Esophagus squamous epithelium (tissue), 5 donors: ENCODE results near the gene KRT84. TPM values are rescaled to one million over a fixed set of nuclear protein-coding genes. Genes with fewer than 3 reads are reported as not detected.

ENCODE experiments used
- DNase-seq: peaks from one replicate; lab custom pipeline; 2025; lab: John Stamatoyannopoulos, UW
- H3K27ac ChIP-seq, 4 donors: fragments of 200-600 bp; sonication (generic); one replicate each; pipeline ENCODE4 v1.5.1; 2016 to 2019; ENCODE audit warnings: mild to moderate bottlenecking in 1 of 4
- H3K27me3 ChIP-seq, 4 donors: fragments of 200-600 bp; sonication (generic); 1 replicate in 3 of 4; 2 replicates in 1 of 4; pipeline versions ENCODE4 v1.5.1 to v1.6.0; 2017 to 2021; ENCODE audit warnings: antibody characterized with exemption in 1 of 4
- H3K36me3 ChIP-seq, 3 donors: fragments of 200-600 bp; sonication (generic); one replicate each; pipeline ENCODE4 v1.5.1; 2016 to 2019
- H3K4me1 ChIP-seq, 3 donors: fragments of 200-600 bp; sonication (generic); one replicate each; pipeline ENCODE4 v1.5.1; 2017 to 2019
- H3K4me3 ChIP-seq, 4 donors: fragments of 200-600 bp; sonication (generic); 1 replicate in 3 of 4; 2 replicates in 1 of 4; pipeline ENCODE4 v1.5.1; 2016 to 2019; ENCODE audit warnings: mild to moderate bottlenecking in 2 of 4, moderate library complexity in 1 of 4
- H3K9me3 ChIP-seq, 3 donors: fragments of 200-600 bp; sonication (generic); one replicate each; pipeline ENCODE4 v1.5.1; 2016 to 2019
- CTCF ChIP-seq, 6 experiments: fragments of 450-650 bp in 4 of 6; fragments of 200-600 bp in 2 of 6; sonication (generic) in 2 of 6; IDR thresholded peaks; one replicate each; pipeline ENCODE4 v1.5.1; 2016 to 2019; ENCODE audit warnings: antibody characterized with exemption in 6 of 6, mild to moderate bottlenecking in 4 of 6, moderate library complexity in 4 of 6
- POLR2A ChIP-seq, 4 donors: fragments of 450-650 bp; IDR thresholded peaks; one replicate each; pipeline ENCODE4 v1.6.1; 2017; ENCODE audit warnings: antibody characterized with exemption in 4 of 4, mild to moderate bottlenecking in 4 of 4, moderate library complexity in 3 of 4
- WGBS, 2 donors: methylation state at CpG; one replicate each; pipeline ENCODE4 v1.1.5; 2018; 5-methylcytosine and 5-hydroxymethylcytosine counted together
- intact Hi-C: fragments of 100-400 bp; cut with DNase I; formaldehyde crosslinking; loops from one replicate; pipeline ENCODE4 v1.15.0; 2022
- total RNA-seq, 4 donors: library from RNA; depleted of rRNA; stranded (reverse); fragments of >200 nt; gene quantifications; one replicate each; pipeline ENCODE4 v1.1.0, GENCODE V29; 2016
- donor health status: DM: yes; HTN: yes; CAD: no.

KRT84 gene
- total RNA-seq, 4 donors from 2014 or later: 0.30 TPM; not detected in 3

GRCh38 chr12:52353766-52354165 lies 31.7 kb downstream of the KRT84 start:
- 72 to 81% methylated on average over 3 of the region's 3 CpGs for WGBS, 2 donors

GRCh38 chr12:52352951-52353350 lies 32.5 kb downstream of the KRT84 start:
- no peak for DNase-seq
- WGBS, 2 donors: 85 to 92% methylated on average over 2 of the region's 2 CpGs
- intact Hi-C loops: no loop called here
- peaks cover 0 to 15% (median 0%) of the 10 kb centered on the region in 3 donors for H3K4me1 ChIP-seq
- no peaks in the 10 kb centered on the region for H3K9me3 ChIP-seq
- peaks cover 0 to 80% (median 0%) of the 10 kb centered on the region in 4 donors for H3K27me3 ChIP-seq
- no peaks in the 10 kb centered on the region for H3K36me3 ChIP-seq
- H3K4me3 ChIP-seq: no peak overlapping the region
- H3K27ac ChIP-seq: no peak overlapping the region
- TF ChIP-seq POLR2A (IDR thresholded peaks at IDR 0.05): no peak
- TF ChIP-seq CTCF (IDR thresholded peaks at IDR 0.05): no peak

More at GRCh38 chr12:52353766-52354165, 31.7 kb downstream of the KRT84 start:
- DNase-seq: no peak
- intact Hi-C loops: no loop called here
- TF ChIP-seq CTCF (IDR thresholded peaks at IDR 0.05) (no peak), POLR2A (IDR thresholded peaks at IDR 0.05) (no peak)
- H3K36me3 ChIP-seq: no peaks in the 10 kb centered on the region
- H3K27ac ChIP-seq: no peak overlapping the region
- H3K4me1 ChIP-seq: peaks cover 0 to 15% (median 0%) of the 10 kb centered on the region in 3 donors
- no peaks in the 10 kb centered on the region for H3K9me3 ChIP-seq
- H3K4me3 ChIP-seq: no peak overlapping the region
- H3K27me3 ChIP-seq: peaks cover 0 to 82% (median 0%) of the 10 kb centered on the region in 4 donors

DNA sequence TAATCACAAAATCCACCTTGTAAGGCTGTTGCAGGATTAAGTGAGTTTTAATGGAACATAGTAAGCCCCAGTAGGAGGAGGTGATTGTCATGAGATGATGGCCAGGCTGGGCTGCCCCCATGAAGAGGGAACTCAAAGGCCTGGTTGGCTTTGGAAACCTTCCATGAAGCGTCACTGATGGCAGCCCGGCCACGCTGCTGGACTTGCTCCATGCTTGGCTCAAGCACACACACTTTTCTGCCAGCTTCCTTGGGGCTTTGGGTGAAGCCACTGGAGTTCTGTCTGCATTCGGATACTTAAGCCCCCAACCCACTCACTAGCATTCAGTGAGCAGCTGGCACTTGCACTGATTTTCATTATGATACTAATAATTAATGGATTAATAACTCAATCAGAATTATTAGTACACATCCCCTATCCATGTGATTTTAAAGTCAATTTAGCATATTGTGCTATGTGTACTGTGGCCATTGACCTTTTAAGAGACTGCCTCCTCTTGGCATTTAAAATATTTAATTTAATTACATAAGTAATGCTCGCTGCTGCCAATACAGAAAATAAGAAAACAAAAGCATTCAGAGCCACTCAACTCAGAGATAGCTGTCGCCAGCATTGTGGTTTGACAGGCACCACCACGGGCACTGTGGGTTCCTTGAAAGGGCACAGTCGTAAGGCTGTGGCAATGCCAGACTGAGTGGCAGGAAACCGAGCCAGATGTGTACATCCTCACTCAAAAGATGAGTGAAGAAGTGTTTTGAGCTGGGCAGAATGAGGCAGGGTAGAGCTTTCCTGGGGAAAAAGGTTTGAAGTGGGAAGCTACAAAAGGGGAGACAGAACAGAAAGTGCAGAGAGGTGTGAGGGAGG lies 34.0 kb downstream of the KRT84 start:
- DNase-seq: no peak
- intact Hi-C loops: no loop called here
- WGBS, 2 donors: 22 to 35% methylated on average over 9 of the region's 9 CpGs
- Histone ChIP-seq H3K36me3 (no peaks in the 10 kb centered on the region), H3K27me3 (peaks cover 0 to 66% (median 0%) of the 10 kb centered on the region in 4 donors), H3K4me1 (peaks cover 0 to 24% (median 0%) of the 10 kb centered on the region in 3 donors), H3K27ac (no peak overlapping the region), H3K4me3 (no peak overlapping the region), H3K9me3 (no peaks in the 10 kb centered on the region)
- no peak for TF ChIP-seq CTCF (IDR thresholded peaks at IDR 0.05)
- TF ChIP-seq POLR2A (IDR thresholded peaks at IDR 0.05): no peak

DNA sequence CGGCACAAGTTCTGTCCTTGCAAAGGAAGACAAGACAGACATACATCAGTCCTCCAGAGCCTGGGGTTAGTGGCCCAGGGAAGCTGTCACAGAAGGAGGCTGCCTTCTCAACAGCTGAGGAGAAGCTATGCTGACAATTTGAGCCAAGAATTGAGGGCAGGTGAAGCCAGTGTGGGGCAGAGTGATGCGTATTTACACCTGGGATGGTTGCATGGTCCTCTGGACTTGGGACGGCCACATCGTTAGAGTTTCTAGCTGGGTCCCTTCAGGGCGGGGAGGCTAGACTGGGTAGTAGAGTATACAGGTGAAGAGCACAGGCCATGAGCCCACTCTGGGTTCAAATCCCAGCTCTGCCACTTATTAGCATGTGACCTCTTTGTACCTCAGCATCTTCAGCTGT lies 34.7 kb downstream of the KRT84 start:
- TF ChIP-seq POLR2A (IDR thresholded peaks at IDR 0.05) (no peak), CTCF (IDR thresholded peaks at IDR 0.05) (no peak)
- H3K27ac ChIP-seq: no peak overlapping the region
- H3K27me3 ChIP-seq: peaks cover 0 to 60% (median 0%) of the 10 kb centered on the region in 4 donors
- H3K36me3 ChIP-seq: no peaks in the 10 kb centered on the region
- H3K4me1 ChIP-seq: peaks cover 0 to 30% (median 0%) of the 10 kb centered on the region in 3 donors
- H3K9me3 ChIP-seq: no peaks in the 10 kb centered on the region
- WGBS, 2 donors: 82 to 96% methylated on average over 4 to 5 of the region's 5 CpGs
- H3K4me3 ChIP-seq: no peak overlapping the region
- DNase-seq: no peak
- intact Hi-C loops: no loop called here

GRCh38 chr12:52350021-52350620 lies 35.3 kb downstream of the KRT84 start:
- intact Hi-C loops: no loop called here
- Histone ChIP-seq H3K27ac (no peak overlapping the region), H3K27me3 (peaks cover 0 to 53% (median 0%) of the 10 kb centered on the region in 4 donors), H3K4me1 (peaks cover 0 to 34% (median 0%) of the 10 kb centered on the region in 3 donors), H3K9me3 (no peaks in the 10 kb centered on the region), H3K4me3 (no peak overlapping the region), H3K36me3 (no peaks in the 10 kb centered on the region)
- no peak for DNase-seq
- TF ChIP-seq POLR2A (IDR thresholded peaks at IDR 0.05) (no peak), CTCF (IDR thresholded peaks at IDR 0.05) (no peak)
- WGBS, 2 donors: 79 to 94% methylated on average over 2 to 4 of the region's 8 CpGs
